Heart left ventricle (tissue), 16 donors: Measurements from ENCODE around the gene IL7R. TPM values are rescaled to one million over a fixed set of nuclear protein-coding genes. Genes with fewer than 3 reads are reported as not detected.

ENCODE experiments used
- ATAC-seq, 4 donors: fragments of 200-7000 bp; cut with Tn5 transposase; one replicate each; pipeline ENCODE4 v1.9.1; 2020 to 2022; ENCODE audit warnings: moderate library complexity in 4 of 4, mild to moderate bottlenecking in 3 of 4, moderate number of reproducible peaks in 1 of 4
- DNase-seq, 5 donors: peaks; one replicate each; pipeline ENCODE4 v3.0.0-alpha.2; 2020
- H3K27ac ChIP-seq, 12 donors: fragments of 200-600 bp; sonication (generic) in 4 of 12; one replicate each; pipeline versions ENCODE4 v1.5.0 to v1.8.0; 2016 to 2022; ENCODE audit warnings: mild to moderate bottlenecking in 2 of 12
- H3K27me3 ChIP-seq, 9 donors: fragments of 200-600 bp; sonication (generic) in 2 of 9; one replicate each; pipeline versions ENCODE4 v1.5.1 to v1.8.0; 2016 to 2022; ENCODE audit warnings: mild to moderate bottlenecking in 3 of 9
- H3K36me3 ChIP-seq, 9 donors: fragments of 200-600 bp; sonication (generic) in 2 of 9; one replicate each; pipeline versions ENCODE4 v1.5.0 to v1.8.0; 2018 to 2022; ENCODE audit warnings: mild to moderate bottlenecking in 2 of 9
- H3K4me1 ChIP-seq, 12 donors: fragments of 200-600 bp; sonication (generic) in 4 of 12; one replicate each; pipeline versions ENCODE4 v1.5.0 to v1.8.0; 2016 to 2022; ENCODE audit warnings: mild to moderate bottlenecking in 3 of 12
- H3K4me3 ChIP-seq, 12 donors: fragments of 200-600 bp; sonication (generic) in 4 of 12; one replicate each; pipeline versions ENCODE4 v1.5.0 to v1.8.0; 2017 to 2022; ENCODE audit warnings: mild to moderate bottlenecking in 9 of 12, moderate library complexity in 4 of 12
- H3K9me3 ChIP-seq, 12 donors: fragments of 200-600 bp; sonication (generic) in 4 of 12; one replicate each; pipeline versions ENCODE4 v1.5.0 to v1.8.0; 2016 to 2022; ENCODE audit warnings: mild to moderate bottlenecking in 1 of 12
- CTCF ChIP-seq, 12 donors: fragments of 200-600 bp; sonication (generic) in 4 of 12; IDR thresholded peaks; one replicate each; pipeline versions ENCODE4 v1.5.0 to v1.8.0; 2018 to 2022; ENCODE audit warnings: antibody characterized with exemption in 12 of 12, mild to moderate bottlenecking in 5 of 12
- POLR2A ChIP-seq, 2 donors: fragments of 450-650 bp; IDR thresholded peaks; one replicate each; pipeline ENCODE4 v1.6.1; 2017; ENCODE audit warnings: antibody characterized with exemption in 2 of 2, mild to moderate bottlenecking in 2 of 2, moderate library complexity in 2 of 2
- WGBS, 4 donors: extraction: QIAGEN DNeasy Blood & Tissue Kit in 2 of 4; methylation state at CpG; one replicate each; pipeline versions ENCODE4 v1.1.5 to v1.1.7; 2013 to 2018; 5-methylcytosine and 5-hydroxymethylcytosine counted together
- intact Hi-C, 10 donors: fragments of 100-400 bp; cut with DNase I; formaldehyde crosslinking; loops; one replicate each; pipeline versions ENCODE4 v1.11.1 to v1.14.2; 2022
- polyA plus RNA-seq, 2 donors: library from polyadenylated mRNA; stranded (reverse); fragments of 200-250 nt; gene quantifications; one replicate each; pipeline ENCODE4 v1.2.3, GENCODE V29; 2013
- total RNA-seq, 9 donors: library from RNA; depleted of rRNA in 2 of 9; stranded (reverse); fragments of >200 nt in 2 of 9; fragmentation: NEBNext Ultra II Directional in 3 of 9; extraction: Animal tissue kit (Norgen Biotek cat#: 25700) in 3 of 9; gene quantifications; one replicate each; pipeline versions ENCODE4 v1.1.0 to v1.2.4, GENCODE V29; 2016 to 2023
- donor health status: ischemic (EF 13 %, LVEDD 7.1; RV severe dilation, severe dysfunction).
- donor health status: healthy with polysubstance abuse.
- donor health status: DM: no; HTN: yes; CAD: no.
- donor health status: DM: no; HTN: no; CAD: no.
- donor health status: ischemic (EF 25% LVEDD 6.9; RV normal size, moderate dysfunction).
- donor health status: ischemic (EF 25% LVEDD 5.7; RV mildly dilated, moderate dysfunction).
- donor health status: healthy.
- donor health status: DM: yes; HTN: yes; CAD: no.
- donor health status: ischemic (EF 35%, LVEDD 5.7; RV mildly dilated, moderate dysfunction).
- donor health status: nonischemic (EF 11% LVEDD 7.7; RV severe dilation, severe dysfunction).
- donor health status: DM: yes; HTN: yes; CAD: no.
- donor health status: PGD.
- donor health status: ischemic (EF 29% LVEDD 5.4; RV normal size, mild dysfunction).
- donor health status: nonischemic (EF 23%, LVEDD 6.1; RV moderate dilation, normal function).

IL7R gene
- total and polyA plus RNA-seq, 11 donors: 0.27 to 12.0 (median 0.61) TPM

- H3K27ac ChIP-seq: no peak overlapping the region
- peaks cover 0 to 3% (median 0%) of the 10 kb centered on the region in 9 donors for H3K36me3 ChIP-seq
- no peaks in the 10 kb centered on the region for H3K27me3 ChIP-seq
- H3K4me3 ChIP-seq: no peak overlapping the region
- DNase-seq (no peak), ATAC-seq (no peak)
- intact Hi-C loops: no loop called here
- H3K4me1 ChIP-seq: peaks cover 0 to 25% (median 0%) of the 10 kb centered on the region in 12 donors
- no peaks in the 10 kb centered on the region for H3K9me3 ChIP-seq
- TF ChIP-seq CTCF (IDR thresholded peaks at IDR 0.05): no peak
- TF ChIP-seq POLR2A (IDR thresholded peaks at IDR 0.05): no peak
Observed at GRCh38 chr5:35878079-35878478, 21.4 kb downstream of the IL7R start.

- Histone ChIP-seq H3K4me3 (no peak overlapping the region), H3K4me1 (peaks cover 0 to 33% (median 0%) of the 10 kb centered on the region in 12 donors), H3K27ac (no peak overlapping the region), H3K27me3 (no peaks in the 10 kb centered on the region), H3K9me3 (no peaks in the 10 kb centered on the region), H3K36me3 (peaks cover 0 to 3% (median 0%) of the 10 kb centered on the region in 9 donors)
- TF ChIP-seq POLR2A (IDR thresholded peaks at IDR 0.05): no peak
- TF ChIP-seq CTCF (IDR thresholded peaks at IDR 0.05): no peak
- ATAC-seq (no peak), DNase-seq (no peak)
- intact Hi-C loops: no loop called here
- WGBS, 4 donors: 62 to 84% (median 74%) methylated on average over 2 of the region's 2 CpGs
Observed at GRCh38 chr5:35879096-35879495, 22.4 kb downstream of the IL7R start.

GRCh38 chr5:35879649-35880048 is 23.0 kb downstream of the IL7R start:
- ATAC-seq (no peak), DNase-seq (no peak)
- no peak for TF ChIP-seq POLR2A (IDR thresholded peaks at IDR 0.05)
- TF ChIP-seq CTCF (IDR thresholded peaks at IDR 0.05): no peak
- H3K27me3 ChIP-seq: no peaks in the 10 kb centered on the region
- H3K9me3 ChIP-seq: no peaks in the 10 kb centered on the region
- no peak overlapping the region for H3K4me3 ChIP-seq
- intact Hi-C loops: no loop called here
- H3K4me1 ChIP-seq: peaks cover 0 to 38% (median 0%) of the 10 kb centered on the region in 12 donors
- H3K36me3 ChIP-seq: peaks cover 0 to 3% (median 0%) of the 10 kb centered on the region in 9 donors
- H3K27ac ChIP-seq: no peak overlapping the region

GRCh38 chr5:35880156-35880555 is 23.5 kb downstream of the IL7R start:
- Histone ChIP-seq H3K9me3 (no peaks in the 10 kb centered on the region), H3K27ac (peak overlapping the region in 1 of 12 donors; percentile 27), H3K4me3 (no peak overlapping the region), H3K27me3 (no peaks in the 10 kb centered on the region), H3K36me3 (peaks cover 0 to under 1% (median 0%) of the 10 kb centered on the region in 9 donors), H3K4me1 (peaks cover 0 to 40% (median 0%) of the 10 kb centered on the region in 12 donors)
- whole genome bisulfite sequencing, 4 donors: 75 to 87% (median 82%) methylated on average over 1 of the region's 1 CpG
- no peak for ATAC-seq
- no peak for DNase-seq
- TF ChIP-seq CTCF (IDR thresholded peaks at IDR 0.05): no peak
- TF ChIP-seq POLR2A (IDR thresholded peaks at IDR 0.05): no peak
- intact Hi-C loops: no loop called here
